ENCODE results near the gene PCDHB12. TPM values are rescaled to one million over a fixed set of nuclear protein-coding genes. Genes with fewer than 3 reads are reported as not detected.
"Not testable (repeated sequence)": the region's sequence is repeated elsewhere in the genome, so short reads cannot be mapped to it uniquely, and the experiment has no call there.

PCDHB12 gene
- polyA plus RNA-seq, 1 donor, result 1.2 TPM

- H3K27me3 ChIP-seq (ENCODE audit: control insufficient read depth, insufficient read depth, low read length); DNase-seq; H3K36me3 ChIP-seq (ENCODE audit: control insufficient read depth, insufficient read depth, low read length); H3K27ac ChIP-seq (ENCODE audit: low read length); H3K4me1 ChIP-seq (ENCODE audit: control insufficient read depth, insufficient read depth, low read length); H3K4me3 ChIP-seq (ENCODE audit: low read length): not testable (repeated sequence)
- WGBS (ENCODE audit: insufficient coverage, low lambda C conversion rate), result no CpG with 5 or more reads among the region's 69 CpGs
- H3K9me3 ChIP-seq (ENCODE audit: control insufficient read depth, low read depth, low read length), result peaks cover 16% of the 10 kb centered on the region
These were observed 24.2 kb upstream of the PCDHB12 start for GRCh38 chr5:141184117-141184855.

DNA sequence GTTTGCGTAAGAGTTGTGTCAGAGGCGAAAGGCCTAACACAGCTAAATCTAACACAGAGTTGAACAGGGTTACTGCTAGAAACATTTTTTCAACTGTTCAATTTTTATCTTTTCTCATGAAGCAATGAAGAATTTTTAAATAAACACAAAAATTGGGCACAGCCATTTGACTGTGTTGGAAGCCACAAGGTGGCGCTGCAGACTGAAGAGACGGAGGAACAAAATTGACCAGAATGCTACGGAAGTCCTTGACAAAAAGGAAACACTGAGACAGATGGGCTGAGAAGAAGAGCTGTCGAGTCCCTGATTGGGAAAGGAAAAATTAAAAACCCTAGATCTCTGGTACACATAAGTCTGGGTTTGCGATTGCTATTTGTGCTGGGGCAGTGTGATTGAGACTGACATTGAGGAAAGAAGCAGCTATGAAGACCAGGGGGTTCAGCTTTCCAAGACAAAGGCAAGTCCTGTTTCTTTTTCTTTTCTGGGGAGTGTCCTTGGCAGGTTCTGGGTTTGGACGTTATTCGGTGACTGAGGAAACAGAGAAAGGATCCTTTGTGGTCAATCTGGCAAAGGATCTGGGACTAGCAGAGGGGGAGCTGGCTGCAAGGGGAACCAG, 21.5 kb upstream of the PCDHB12 start, which contains the start of gene PCDHB9:
Gene PCDHB9 (plus strand): TSS at position 265 of the 616 bp plus-strand sequence. CDS start 158 bp downstream, at position 423.
- no peak for DNase-seq
- Histone ChIP-seq H3K9me3 (ENCODE audit: control insufficient read depth, low read depth, low read length) (peaks cover 8% of the 10 kb centered on the region), H3K4me3 (ENCODE audit: low read length) (no peak within 1 kb of the TSS), H3K27me3 (ENCODE audit: control insufficient read depth, insufficient read depth, low read length) (peaks cover 9% of the 10 kb centered on the region), H3K4me1 (ENCODE audit: control insufficient read depth, insufficient read depth, low read length) (no peaks in the 10 kb centered on the region), H3K36me3 (ENCODE audit: control insufficient read depth, insufficient read depth, low read length) (no peaks in the 10 kb centered on the region), H3K27ac (ENCODE audit: low read length) (no peak within 1 kb of the TSS)
- 29% methylated on average over 4 of the region's 9 CpGs for WGBS (ENCODE audit: insufficient coverage, low lambda C conversion rate)

DNA sequence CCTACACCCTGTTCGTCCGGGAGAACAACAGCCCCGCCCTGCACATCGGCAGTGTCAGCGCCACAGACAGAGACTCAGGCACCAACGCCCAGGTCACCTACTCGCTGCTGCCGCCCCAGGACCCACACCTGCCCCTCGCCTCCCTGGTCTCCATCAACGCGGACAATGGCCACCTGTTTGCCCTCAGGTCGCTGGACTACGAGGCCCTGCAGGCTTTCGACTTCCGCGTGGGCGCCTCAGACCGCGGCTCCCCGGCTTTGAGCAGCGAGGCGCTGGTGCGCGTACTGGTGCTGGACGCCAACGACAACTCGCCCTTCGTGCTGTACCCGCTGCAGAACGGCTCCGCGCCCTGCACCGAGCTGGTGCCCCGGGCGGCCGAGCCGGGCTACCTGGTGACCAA, 19.8 kb upstream of the PCDHB12 start:
- H3K4me1 ChIP-seq (ENCODE audit: control insufficient read depth, insufficient read depth, low read length); H3K27ac ChIP-seq (ENCODE audit: low read length); DNase-seq; H3K4me3 ChIP-seq (ENCODE audit: low read length); H3K9me3 ChIP-seq (ENCODE audit: control insufficient read depth, low read depth, low read length); H3K27me3 ChIP-seq (ENCODE audit: control insufficient read depth, insufficient read depth, low read length); H3K36me3 ChIP-seq (ENCODE audit: control insufficient read depth, insufficient read depth, low read length): not testable (repeated sequence)
- WGBS (ENCODE audit: insufficient coverage, low lambda C conversion rate), result no CpG with 5 or more reads among the region's 37 CpGs

GRCh38 chr5:141189131-141189530, 19.4 kb upstream of the PCDHB12 start:
- no CpG with 5 or more reads among the region's 35 CpGs for WGBS (ENCODE audit: insufficient coverage, low lambda C conversion rate)
- not testable (repeated sequence) for H3K4me1 ChIP-seq (ENCODE audit: control insufficient read depth, insufficient read depth, low read length); H3K9me3 ChIP-seq (ENCODE audit: control insufficient read depth, low read depth, low read length); H3K36me3 ChIP-seq (ENCODE audit: control insufficient read depth, insufficient read depth, low read length); H3K27me3 ChIP-seq (ENCODE audit: control insufficient read depth, insufficient read depth, low read length); H3K27ac ChIP-seq (ENCODE audit: low read length); H3K4me3 ChIP-seq (ENCODE audit: low read length); DNase-seq

DNA sequence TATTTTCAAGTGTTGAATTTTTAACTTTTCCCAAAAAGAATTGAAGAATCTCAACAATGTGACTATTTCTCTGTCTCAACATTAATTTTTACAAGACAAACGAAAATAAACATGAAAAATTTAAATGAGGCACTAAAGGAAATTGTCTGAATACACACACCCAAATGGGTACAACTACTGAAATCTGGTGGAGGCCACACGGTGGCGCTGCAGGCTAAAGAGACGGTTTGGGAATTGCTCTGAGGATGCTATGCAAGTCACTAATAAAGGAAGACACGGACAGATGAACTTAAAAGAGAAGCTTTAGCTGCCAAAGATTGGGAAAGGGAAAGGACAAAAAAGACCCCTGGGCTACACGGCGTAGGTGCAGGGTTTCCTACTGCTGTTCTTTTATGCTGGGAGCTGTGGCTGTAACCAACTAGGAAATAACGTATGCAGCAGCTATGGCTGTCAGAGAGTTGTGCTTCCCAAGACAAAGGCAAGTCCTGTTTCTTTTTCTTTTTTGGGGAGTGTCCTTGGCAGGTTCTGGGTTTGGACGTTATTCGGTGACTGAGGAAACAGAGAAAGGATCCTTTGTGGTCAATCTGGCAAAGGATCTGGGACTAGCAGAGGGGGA, 16.3 kb upstream of the PCDHB12 start, which contains the start of gene PCDHB10:
Gene PCDHB10 (plus strand): TSS at position 244 of the 616 bp plus-strand sequence. CDS start 200 bp downstream, at position 444.
- H3K27ac ChIP-seq (ENCODE audit: low read length), result no peak within 1 kb of the TSS
- H3K9me3 ChIP-seq (ENCODE audit: control insufficient read depth, low read depth, low read length), result peaks cover 7% of the 10 kb centered on the region
- no peak for DNase-seq
- WGBS (ENCODE audit: insufficient coverage, low lambda C conversion rate), result 0% methylated on average over 3 of the region's 10 CpGs
- peaks cover 2% of the 10 kb centered on the region for H3K27me3 ChIP-seq (ENCODE audit: control insufficient read depth, insufficient read depth, low read length)
- no peak within 1 kb of the TSS for H3K4me3 ChIP-seq (ENCODE audit: low read length)
- no peaks in the 10 kb centered on the region for H3K4me1 ChIP-seq (ENCODE audit: control insufficient read depth, insufficient read depth, low read length)
- H3K36me3 ChIP-seq (ENCODE audit: control insufficient read depth, insufficient read depth, low read length), result no peaks in the 10 kb centered on the region

GRCh38 chr5:141194332-141194731, 14.2 kb upstream of the PCDHB12 start:
- not testable (repeated sequence) for H3K9me3 ChIP-seq (ENCODE audit: control insufficient read depth, low read depth, low read length); H3K4me3 ChIP-seq (ENCODE audit: low read length); H3K4me1 ChIP-seq (ENCODE audit: control insufficient read depth, insufficient read depth, low read length); H3K36me3 ChIP-seq (ENCODE audit: control insufficient read depth, insufficient read depth, low read length); DNase-seq; H3K27me3 ChIP-seq (ENCODE audit: control insufficient read depth, insufficient read depth, low read length); H3K27ac ChIP-seq (ENCODE audit: low read length)
- no CpG with 5 or more reads among the region's 37 CpGs for WGBS (ENCODE audit: insufficient coverage, low lambda C conversion rate)

GRCh38 chr5:141196363-141196762, 12.2 kb upstream of the PCDHB12 start:
- no peak overlapping the region for H3K27ac ChIP-seq (ENCODE audit: low read length)
- H3K4me3 ChIP-seq (ENCODE audit: low read length), result no peak overlapping the region
- no CpG with 5 or more reads among the region's 3 CpGs for WGBS (ENCODE audit: insufficient coverage, low lambda C conversion rate)
- H3K36me3 ChIP-seq (ENCODE audit: control insufficient read depth, insufficient read depth, low read length), result no peaks in the 10 kb centered on the region
- H3K9me3 ChIP-seq (ENCODE audit: control insufficient read depth, low read depth, low read length), result peaks cover 6% of the 10 kb centered on the region
- no peaks in the 10 kb centered on the region for H3K4me1 ChIP-seq (ENCODE audit: control insufficient read depth, insufficient read depth, low read length)
- peaks cover 2% of the 10 kb centered on the region for H3K27me3 ChIP-seq (ENCODE audit: control insufficient read depth, insufficient read depth, low read length)
- DNase-seq, result no peak

DNA sequence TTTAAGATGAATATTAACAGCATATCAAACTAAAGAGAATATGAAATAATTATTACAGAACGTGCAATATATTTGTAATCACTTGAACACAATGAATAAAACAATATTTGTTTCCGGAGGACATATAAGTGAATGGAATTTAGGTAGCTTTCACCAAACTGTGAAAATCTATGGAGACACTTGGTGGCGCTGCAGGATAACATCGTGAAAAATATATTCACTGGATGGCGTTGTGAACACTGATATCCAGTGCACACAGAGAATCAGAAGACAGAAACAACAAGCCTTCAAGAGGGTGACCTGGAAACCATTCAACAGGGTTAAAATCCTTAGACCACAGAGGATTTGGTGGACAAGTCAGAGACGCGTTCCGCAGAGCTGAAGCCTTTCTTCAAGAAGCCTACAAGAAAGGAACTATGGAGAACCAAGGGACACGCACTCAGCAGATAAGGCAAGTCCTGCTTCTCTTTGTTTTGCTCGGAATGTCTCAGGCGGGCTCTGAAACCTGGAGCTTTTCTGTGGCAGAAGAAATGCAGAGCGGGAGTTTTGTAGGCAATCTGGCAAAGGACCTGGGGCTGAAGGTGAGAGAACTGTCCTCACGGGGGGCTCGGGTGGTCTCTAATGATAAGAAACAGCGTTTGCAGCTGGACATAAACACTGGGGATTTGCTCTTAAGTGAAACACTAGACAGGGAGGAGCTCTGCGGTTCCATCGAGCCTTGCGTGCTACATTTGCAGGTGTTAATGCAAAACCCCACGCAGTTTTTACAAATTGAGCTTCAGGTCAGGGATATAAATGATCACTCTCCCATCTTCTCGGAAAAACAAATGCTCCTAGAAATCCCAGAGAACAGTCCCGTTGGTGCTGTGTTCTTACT, 8.9 kb upstream of the PCDHB12 start, which contains the start of gene PCDHB11:
Gene PCDHB11 (plus strand): TSS at position 269 of the 877 bp plus-strand sequence. CDS start 148 bp downstream, at position 417.
- H3K4me3 ChIP-seq (ENCODE audit: low read length), result no peak within 1 kb of the TSS
- H3K4me1 ChIP-seq (ENCODE audit: control insufficient read depth, insufficient read depth, low read length), result no peaks in the 10 kb centered on the region
- peaks cover 2% of the 10 kb centered on the region for H3K27me3 ChIP-seq (ENCODE audit: control insufficient read depth, insufficient read depth, low read length)
- no peak within 1 kb of the TSS for H3K27ac ChIP-seq (ENCODE audit: low read length)
- no peak for DNase-seq
- H3K36me3 ChIP-seq (ENCODE audit: control insufficient read depth, insufficient read depth, low read length), result no peaks in the 10 kb centered on the region
- 37% methylated on average over 3 of the region's 21 CpGs for WGBS (ENCODE audit: insufficient coverage, low lambda C conversion rate)
- peaks cover 16% of the 10 kb centered on the region for H3K9me3 ChIP-seq (ENCODE audit: control insufficient read depth, low read depth, low read length)

DNA sequence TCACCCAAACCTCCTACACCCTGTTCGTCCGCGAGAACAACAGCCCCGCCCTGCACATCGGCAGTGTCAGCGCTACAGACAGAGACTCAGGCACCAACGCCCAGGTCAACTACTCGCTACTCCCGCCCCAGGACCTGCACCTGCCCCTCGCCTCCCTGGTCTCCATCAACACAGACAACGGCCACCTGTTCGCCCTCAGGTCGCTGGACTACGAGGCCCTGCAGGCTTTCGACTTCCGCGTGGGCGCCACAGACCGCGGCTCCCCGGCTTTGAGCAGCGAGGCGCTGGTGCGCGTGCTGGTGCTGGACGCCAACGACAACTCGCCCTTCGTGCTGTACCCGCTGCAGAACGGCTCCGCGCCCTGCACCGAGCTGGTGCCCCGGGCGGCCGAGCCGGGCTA, 7.4 kb upstream of the PCDHB12 start:
- H3K4me3 ChIP-seq (ENCODE audit: low read length); DNase-seq; H3K27ac ChIP-seq (ENCODE audit: low read length); H3K36me3 ChIP-seq (ENCODE audit: control insufficient read depth, insufficient read depth, low read length); H3K27me3 ChIP-seq (ENCODE audit: control insufficient read depth, insufficient read depth, low read length); H3K4me1 ChIP-seq (ENCODE audit: control insufficient read depth, insufficient read depth, low read length): not testable (repeated sequence)
- WGBS (ENCODE audit: insufficient coverage, low lambda C conversion rate), result no CpG with 5 or more reads among the region's 38 CpGs
- H3K9me3 ChIP-seq (ENCODE audit: control insufficient read depth, low read depth, low read length), result peaks cover 15% of the 10 kb centered on the region

GRCh38 chr5:141201646-141202045, 6.9 kb upstream of the PCDHB12 start:
- no CpG with 5 or more reads among the region's 35 CpGs for WGBS (ENCODE audit: insufficient coverage, low lambda C conversion rate)
- not testable (repeated sequence) for H3K27me3 ChIP-seq (ENCODE audit: control insufficient read depth, insufficient read depth, low read length); H3K4me3 ChIP-seq (ENCODE audit: low read length); DNase-seq; H3K4me1 ChIP-seq (ENCODE audit: control insufficient read depth, insufficient read depth, low read length); H3K27ac ChIP-seq (ENCODE audit: low read length); H3K36me3 ChIP-seq (ENCODE audit: control insufficient read depth, insufficient read depth, low read length)
- H3K9me3 ChIP-seq (ENCODE audit: control insufficient read depth, low read depth, low read length), result peaks cover 15% of the 10 kb centered on the region

All from large intestine (tissue), 3 donors.